NCI-H2227 (cell line): ENCODE results near the gene CNTN4.

Experiments
- DNase-seq: peaks from one replicate; lab custom pipeline; 2025; ENCODE audit not compliant: unreplicated experiment; lab: John Stamatoyannopoulos, UW

CNTN4 gene

DNA sequence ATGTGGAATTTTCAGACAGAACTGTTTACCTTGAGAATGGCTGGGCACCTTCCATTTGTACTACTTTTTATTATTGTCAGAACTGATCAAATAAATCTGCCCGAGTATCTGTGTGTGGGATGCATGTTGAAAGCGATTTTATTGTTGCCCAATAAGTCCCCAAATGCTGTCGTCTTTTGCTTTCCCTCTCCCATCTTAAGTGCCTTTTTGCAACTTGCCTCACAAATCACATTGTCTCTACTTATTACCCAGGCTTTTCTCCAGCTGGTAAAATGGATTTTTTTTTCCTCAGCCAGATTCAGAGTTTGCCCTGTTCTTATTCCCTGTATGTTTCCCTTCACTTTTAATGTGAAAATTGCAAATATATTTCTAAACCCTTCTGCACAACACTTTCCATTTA lies 163.1 kb downstream of the CNTN4 start:
- DNase-seq: no peak

DNA sequence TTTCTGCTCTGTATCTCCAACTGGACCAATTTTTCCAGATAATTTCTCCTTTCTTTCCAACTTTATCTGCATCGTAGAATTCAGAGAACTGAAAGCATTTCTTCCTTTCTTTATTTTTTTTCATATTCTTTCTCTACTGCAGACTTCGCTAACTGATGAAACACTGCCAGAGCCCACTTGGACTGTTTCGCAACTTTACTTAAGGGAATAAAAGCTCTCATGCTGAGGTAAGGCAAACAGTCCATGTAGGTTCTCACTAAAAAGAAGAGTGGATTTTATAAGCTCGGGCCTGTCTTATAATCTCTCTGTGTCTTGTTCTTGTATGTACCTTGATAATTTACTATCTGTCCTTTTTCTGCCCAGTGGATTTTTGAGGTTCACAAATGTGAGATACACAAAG lies 163.5 kb downstream of the CNTN4 start:
- no peak for DNase-seq

- DNase-seq: no peak
Observed at GRCh38 chr3:2266606-2267005, 167.9 kb downstream of the CNTN4 start.

DNA sequence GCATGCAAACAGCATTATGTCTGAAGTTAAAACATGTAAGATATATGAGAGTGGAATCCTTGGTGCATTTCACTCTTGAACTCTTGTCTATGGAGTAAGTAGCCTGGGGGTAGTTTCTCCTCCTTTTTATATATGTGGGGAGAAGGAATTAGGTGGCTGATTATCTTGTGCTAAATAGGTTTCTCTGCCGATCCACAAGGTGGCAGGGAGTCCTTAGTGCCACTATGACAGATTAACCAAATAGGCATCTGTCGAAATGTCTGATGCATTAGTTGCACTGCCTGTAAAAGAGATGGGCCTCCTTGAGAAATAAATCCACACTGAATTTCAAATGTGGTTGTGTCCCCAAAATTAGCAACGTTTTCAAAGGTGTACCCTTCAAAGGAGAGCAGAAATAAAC lies 170.1 kb downstream of the CNTN4 start:
- no peak for DNase-seq

DNA sequence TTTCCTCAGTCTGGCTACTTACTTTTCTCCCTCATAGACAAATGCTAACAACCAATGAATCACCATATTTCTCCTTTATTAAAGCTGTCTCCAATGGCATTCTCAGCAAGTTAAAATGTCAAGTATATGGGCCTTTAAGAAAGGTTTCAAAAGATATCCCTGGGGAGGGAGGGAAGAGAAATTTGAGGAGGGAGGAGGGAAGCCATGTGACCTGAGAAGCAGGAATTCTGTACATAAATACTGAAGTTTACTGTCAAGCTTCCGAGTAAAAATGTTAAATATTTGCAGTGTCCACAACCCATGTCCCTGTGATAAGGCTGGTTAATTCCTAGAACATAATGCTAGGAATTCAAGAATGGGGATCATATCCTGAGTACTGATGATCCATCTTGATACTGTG lies 175.9 kb downstream of the CNTN4 start:
- no peak for DNase-seq

- no peak for DNase-seq
Observed at GRCh38 chr3:2283818-2284217, 185.2 kb downstream of the CNTN4 start.

- DNase-seq: no peak
Observed at GRCh38 chr3:2300938-2301337, 202.3 kb downstream of the CNTN4 start.

DNA sequence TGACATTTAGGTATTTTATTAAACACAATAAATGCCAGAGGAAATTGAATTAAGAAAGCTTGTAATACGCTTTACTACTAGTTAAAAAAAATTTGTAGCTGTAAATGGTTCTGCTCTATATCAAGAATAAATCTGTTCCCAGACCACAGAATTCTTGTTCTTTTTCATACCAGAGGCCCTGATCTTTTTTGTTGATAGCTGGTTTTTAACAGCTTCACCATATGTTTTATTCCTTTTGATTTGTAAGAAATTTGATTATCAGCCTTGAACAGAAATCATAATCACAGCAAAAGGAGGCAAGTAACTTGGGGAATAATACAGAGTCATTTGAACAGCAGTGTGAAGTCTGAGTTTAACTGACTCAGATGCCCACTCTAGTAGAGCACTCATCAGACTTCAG lies 202.7 kb downstream of the CNTN4 start:
- DNase-seq: no peak

DNA sequence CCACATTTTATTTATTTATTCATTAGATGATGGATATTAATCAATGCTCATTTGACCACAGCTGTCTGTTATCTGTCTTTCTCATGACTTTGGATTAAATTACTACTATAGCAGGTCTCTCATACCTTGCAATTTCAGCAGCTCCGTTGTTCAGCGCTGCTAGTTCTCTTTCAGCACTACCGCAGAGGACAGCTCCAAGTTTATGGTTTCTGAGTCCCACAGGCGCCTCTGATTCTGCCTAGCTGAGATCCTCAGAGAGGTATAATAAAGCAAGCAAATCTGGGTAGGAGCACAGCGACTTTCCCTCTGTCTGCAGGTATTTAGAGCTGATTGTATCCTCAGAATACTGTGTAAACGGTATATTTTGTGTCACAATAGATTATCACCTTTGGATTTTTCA lies 204.9 kb downstream of the CNTN4 start:
- no peak for DNase-seq

DNA sequence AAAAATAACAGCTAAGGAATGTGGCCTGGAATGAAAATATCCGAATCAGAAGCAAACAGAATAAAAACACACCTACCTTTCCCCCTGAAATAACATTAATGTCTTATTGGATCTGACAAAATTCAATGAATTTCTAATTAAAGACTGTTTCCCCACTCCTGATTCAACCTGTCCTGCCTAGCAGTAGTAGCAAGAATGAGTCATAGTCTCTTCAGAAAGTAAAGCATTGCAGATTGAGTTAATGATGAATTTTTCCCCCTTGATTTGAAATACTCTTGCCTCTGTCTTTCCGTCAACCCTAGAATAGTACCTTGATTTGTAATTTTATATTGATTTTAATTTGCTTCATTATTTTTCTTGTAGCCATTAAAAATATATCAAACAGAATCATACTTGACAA lies 212.4 kb downstream of the CNTN4 start:
- DNase-seq: no peak

DNA sequence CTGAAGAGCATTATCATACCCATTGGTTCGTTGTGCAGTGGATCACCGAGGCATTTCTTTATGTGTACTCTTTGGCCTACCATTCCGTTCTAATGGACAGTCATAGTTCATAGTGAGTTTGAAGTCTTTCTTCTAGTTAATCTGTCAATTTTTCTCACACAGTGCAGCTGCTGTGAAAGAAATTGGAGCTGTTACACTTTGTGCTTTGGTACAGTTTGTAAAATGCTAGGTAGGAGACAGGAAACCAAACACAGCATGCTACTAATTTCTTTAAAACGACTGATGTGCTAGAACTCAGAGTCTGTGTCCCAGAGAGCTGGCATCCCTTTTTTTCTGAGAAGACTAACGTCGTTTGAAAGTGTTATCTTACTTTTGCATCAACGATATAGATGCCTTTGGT lies 218.9 kb downstream of the CNTN4 start:
- no peak for DNase-seq

DNA sequence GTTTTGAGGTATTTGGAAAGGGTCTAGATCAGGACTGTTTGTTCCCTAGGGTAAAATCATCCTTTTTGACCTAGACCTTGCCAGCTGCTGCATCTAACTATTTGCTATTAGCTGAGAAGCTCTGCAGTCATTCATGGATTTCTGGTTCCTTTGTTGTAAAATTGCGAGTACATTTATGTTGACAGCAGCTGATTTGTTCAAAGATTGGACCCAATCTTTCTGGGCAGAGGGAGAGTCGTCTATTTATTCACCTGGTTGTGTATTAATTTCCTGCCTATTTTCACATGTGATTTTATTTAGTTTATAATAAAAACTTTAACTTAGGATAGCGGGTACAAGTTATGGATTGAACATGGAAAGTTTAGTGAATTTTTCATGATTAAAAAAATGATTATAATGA lies 236.3 kb downstream of the CNTN4 start:
- no peak for DNase-seq

- DNase-seq: no peak
Observed at GRCh38 chr3:2343031-2343682, 244.5 kb downstream of the CNTN4 start.

DNA sequence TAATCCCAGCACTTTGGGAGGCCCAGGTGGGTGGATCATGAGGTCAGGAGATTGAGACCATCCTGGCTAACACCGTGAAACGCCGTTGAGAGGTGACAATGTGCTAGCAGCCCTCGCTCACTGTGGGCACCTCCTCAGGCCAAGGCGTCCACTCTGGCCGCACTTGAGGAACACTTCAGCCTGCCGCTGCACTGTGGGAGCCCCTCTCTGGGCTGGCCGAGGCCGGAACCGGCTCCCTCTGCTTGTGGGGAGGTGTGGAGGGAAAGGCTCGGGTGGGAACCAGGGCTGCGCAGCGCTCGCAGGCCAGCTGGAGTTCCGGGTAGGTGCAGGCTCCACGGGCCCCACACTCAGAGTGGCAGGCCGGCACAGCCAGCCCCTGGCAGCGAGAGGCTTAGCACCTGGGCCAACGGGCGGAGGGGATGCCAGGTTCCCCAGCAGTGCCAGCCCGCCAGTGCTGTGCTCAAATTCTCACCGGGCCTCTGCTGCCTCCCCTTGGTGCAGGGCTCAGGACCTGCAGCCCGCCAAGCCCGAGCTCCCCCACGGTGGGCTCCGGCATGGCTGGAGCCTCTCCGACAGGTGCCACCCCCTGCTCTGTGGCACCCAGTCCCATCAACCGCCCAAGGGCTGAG lies 253.6 kb downstream of the CNTN4 start:
- DNase-seq: no peak

GRCh38 chr3:2354702-2355101 lies 256.0 kb downstream of the CNTN4 start:
- no peak for DNase-seq

- no peak for DNase-seq
Observed at GRCh38 chr3:2356298-2356950, 257.8 kb downstream of the CNTN4 start.

DNA sequence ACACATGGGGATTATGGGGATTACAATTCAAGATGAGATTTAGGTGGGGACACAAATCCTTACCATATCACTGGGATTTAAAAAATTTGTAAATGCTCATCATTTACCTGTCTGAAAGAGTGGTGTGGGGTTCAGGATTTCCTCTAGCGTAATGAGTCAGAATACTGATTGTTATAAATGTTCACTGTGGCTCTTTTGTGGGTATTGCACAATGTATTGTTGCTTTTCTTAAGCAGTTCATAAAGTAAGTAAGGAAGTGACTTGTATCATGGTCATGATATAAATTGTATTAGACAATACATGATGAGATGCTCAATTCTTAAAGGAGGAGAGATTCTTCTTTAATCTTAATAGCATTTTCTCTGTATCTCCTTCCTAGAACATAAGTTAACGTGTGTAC lies 262.1 kb downstream of the CNTN4 start:
- DNase-seq: no peak

GRCh38 chr3:2362122-2362521 lies 263.5 kb downstream of the CNTN4 start:
- DNase-seq: no peak

GRCh38 chr3:2363854-2364253 lies 265.2 kb downstream of the CNTN4 start:
- DNase-seq: no peak

GRCh38 chr3:2370317-2370716 lies 271.7 kb downstream of the CNTN4 start:
- no peak for DNase-seq

GRCh38 chr3:2372306-2372705 lies 273.6 kb downstream of the CNTN4 start:
- DNase-seq: no peak

GRCh38 chr3:2375376-2375775 lies 276.7 kb downstream of the CNTN4 start:
- no peak for DNase-seq

- no peak for DNase-seq
Observed at GRCh38 chr3:2377281-2377680, 278.6 kb downstream of the CNTN4 start.
